A549 (cell line): ENCODE measurements around the gene PLCB2. TPM values are rescaled to one million over a fixed set of nuclear protein-coding genes. Genes with fewer than 3 reads are reported as not detected.

Experiments
- ATAC-seq, 2 experiments: fragments of 200-7000 bp in 1 of 2; fragments of >200 bp in 1 of 2; cut with Nextera tagmentation in 1 of 2; cut with Tn5 transposase in 1 of 2; 3 replicates each; pipeline versions ENCODE4 v1.8.0 to v1.9.1; 2018 to 2020; ENCODE audit warnings: mild to moderate bottlenecking in 1 of 2, moderate library complexity in 1 of 2
- CTCF ChIA-PET: fragments of 300-600 bp; sonication (Branson Sonifier 250); formaldehyde crosslinking; extraction: SDS; loops from one replicate; lab custom pipeline; 2021; ENCODE audit warnings: antibody characterized with exemption, inconsistent platforms; lab: Yijun Ruan, JAX
- POLR2A ChIA-PET: fragments of 350-600 bp; formaldehyde crosslinking; extraction: SDS; loops from one replicate; lab custom pipeline; 2021; ENCODE audit warnings: antibody characterized with exemption, inconsistent platforms; lab: Yijun Ruan, JAX
- DNase-seq, 2 experiments: peaks; one replicate each; pipeline versions ENCODE4 v3.0.0 to v3.0.0-alpha.2; 2011 to 2016; ENCODE audit warnings: low read depth in 1 of 2, low spot score in 1 of 2
- FAIRE-seq: peaks from 2 replicates; lab custom pipeline; 2011; peaks lifted over from hg19 to GRCh38; lab: Jason Lieb, UNC
- H3K27ac ChIP-seq, 2 experiments: fragments of >200 bp; sonication (Bioruptor Twin); formaldehyde crosslinking; 3 replicates each; pipeline ENCODE4 v1.5.1; 2016 to 2017
- H3K4me1 ChIP-seq: fragments of >200 bp; sonication (Bioruptor Twin); formaldehyde crosslinking; 3 replicates; pipeline ENCODE4 v1.6.1; 2016
- H3K4me2 ChIP-seq: fragments of >200 bp; sonication (Bioruptor Twin); formaldehyde crosslinking; 3 replicates; pipeline ENCODE4 v1.6.1; 2016
- H3K4me3 ChIP-seq: fragments of >200 bp; sonication (Bioruptor Twin); formaldehyde crosslinking; 3 replicates; pipeline ENCODE4 v1.5.1; 2016
- H3K9me3 ChIP-seq: fragments of >200 bp; sonication (Bioruptor Twin); formaldehyde crosslinking; 3 replicates; pipeline ENCODE4 v1.6.1; 2016
- ATOH8 ChIP-seq: fragments of 250-450 bp; sonication (Bioruptor Pico); IDR thresholded peaks from 2 replicates; pipeline ENCODE4 v1.5.0; 2020; ENCODE audit warnings: low read depth, mild to moderate bottlenecking, moderate library complexity
- BCL3 ChIP-seq: fragments of >200 bp; sonication (Bioruptor Twin); formaldehyde crosslinking; IDR thresholded peaks from 3 replicates; pipeline ENCODE4 v1.6.1; 2016
- CBX2 ChIP-seq: fragments of 200-600 bp; sonication (generic); IDR thresholded peaks from 2 replicates; pipeline ENCODE4 v1.6.1; 2016; ENCODE audit warnings: low read depth, mild to moderate bottlenecking, borderline replicate concordance
- CBX8 ChIP-seq: fragments of 200-600 bp; sonication (generic); IDR thresholded peaks from 2 replicates; pipeline ENCODE4 v1.6.1; 2016
- EHF ChIP-seq: fragments of 250-450 bp; sonication (Bioruptor Pico); IDR thresholded peaks from 2 replicates; pipeline ENCODE4 v1.5.0; 2020; ENCODE audit warnings: mild to moderate bottlenecking
- EHMT2 ChIP-seq: fragments of 200-600 bp; sonication (generic); IDR thresholded peaks from 2 replicates; pipeline ENCODE4 v1.6.1; 2016; ENCODE audit warnings: antibody characterized with exemption, low read depth, mild to moderate bottlenecking, moderate library complexity
- FOSL2 ChIP-seq, 2 experiments: fragments of 450-650 bp in 1 of 2; fragments of >200 bp in 1 of 2; sonication (Bioruptor Twin) in 1 of 2; formaldehyde crosslinking; IDR thresholded peaks; 2 replicates each; pipeline versions ENCODE4 v1.5.0 to v1.6.1; 2016 to 2020; ENCODE audit warnings: mild to moderate bottlenecking in 1 of 2, moderate library complexity in 1 of 2
- FOXS1 ChIP-seq: fragments of 250-450 bp; sonication (Bioruptor Pico); IDR thresholded peaks from 2 replicates; pipeline ENCODE4 v1.5.0; 2020; ENCODE audit warnings: mild to moderate bottlenecking, moderate library complexity
- GATA3 ChIP-seq: IDR thresholded peaks from 2 replicates; pipeline ENCODE4 v1.6.1; 2012; ENCODE audit warnings: borderline replicate concordance
- HDAC2 ChIP-seq: fragments of 200-600 bp; sonication (generic); IDR thresholded peaks from 2 replicates; pipeline ENCODE4 v1.6.1; 2016
- HEYL ChIP-seq: fragments of 250-450 bp; sonication (Bioruptor Pico); IDR thresholded peaks from 2 replicates; pipeline ENCODE4 v1.8.0; 2021; ENCODE audit warnings: mild to moderate bottlenecking, moderate library complexity
- HMGXB4 ChIP-seq: fragments of 250-450 bp; sonication (Bioruptor Pico); IDR thresholded peaks from 2 replicates; pipeline ENCODE4 v1.5.0; 2021; ENCODE audit warnings: mild to moderate bottlenecking, moderate library complexity, borderline replicate concordance
- HOXA7 ChIP-seq: fragments of 250-450 bp; sonication (Bioruptor Pico); IDR thresholded peaks from 2 replicates; pipeline ENCODE4 v1.5.0; 2020; ENCODE audit warnings: mild to moderate bottlenecking, moderate library complexity
- HOXB13 ChIP-seq: fragments of 250-450 bp; sonication (Bioruptor Pico); IDR thresholded peaks from 2 replicates; pipeline ENCODE4 v1.5.0; 2020; ENCODE audit warnings: low read depth, mild to moderate bottlenecking, moderate library complexity
- JUNB ChIP-seq: fragments of >200 bp; sonication (Bioruptor Twin); formaldehyde crosslinking; IDR thresholded peaks from 2 replicates; pipeline ENCODE4 v1.6.1; 2016
- MAFK ChIP-seq: fragments of 450-650 bp; IDR thresholded peaks from 2 replicates; pipeline ENCODE4 v1.6.1; 2014; ENCODE audit not compliant: partially characterized antibody
- NFE2L2 ChIP-seq: fragments of 150-350 bp; conservative IDR thresholded peaks from 2 replicates; pipeline ENCODE4 v1.6.1; 2014; ENCODE audit warnings: low read length
- POLR2A ChIP-seq: IDR thresholded peaks from 2 replicates; pipeline ENCODE4 v1.6.1; 2012; ENCODE audit warnings: mild to moderate bottlenecking, low read length
- POLR2AphosphoS2 ChIP-seq: conservative IDR thresholded peaks from 2 replicates; pipeline ENCODE4 v1.6.1; 2012; ENCODE audit warnings: low read length, improper control_type of control experiment, inconsistent platforms
- RAD21 ChIP-seq, 2 experiments: fragments of >200 bp in 1 of 2; sonication (Bioruptor Twin) in 1 of 2; formaldehyde crosslinking in 1 of 2; IDR thresholded peaks in 1 of 2; conservative IDR thresholded peaks in 1 of 2; 2 replicates in 1 of 2; 3 replicates in 1 of 2; pipeline ENCODE4 v1.6.1; 2012 to 2018; ENCODE audit warnings: inconsistent platforms in 1 of 2
- RARB ChIP-seq: fragments of 250-450 bp; sonication (Bioruptor Pico); IDR thresholded peaks from 2 replicates; pipeline ENCODE4 v1.8.0; 2021; ENCODE audit warnings: mild to moderate bottlenecking, moderate library complexity
- RFX5 ChIP-seq: fragments of 450-650 bp; IDR thresholded peaks from 2 replicates; pipeline ENCODE4 v1.7.1; 2014; ENCODE audit warnings: antibody characterized with exemption, mild to moderate bottlenecking, moderate library complexity
- RNF2 ChIP-seq: fragments of 200-600 bp; sonication (generic); IDR thresholded peaks from 2 replicates; pipeline ENCODE4 v1.6.1; 2016; ENCODE audit warnings: low read depth, mild to moderate bottlenecking, antibody characterized with exemption, moderate library complexity, borderline replicate concordance
- USF2 ChIP-seq: fragments of 450-650 bp; IDR thresholded peaks from 2 replicates; pipeline ENCODE4 v1.6.1; 2014; ENCODE audit warnings: antibody characterized with exemption
- ZFP36 ChIP-seq: fragments of 450-650 bp; IDR thresholded peaks from 2 replicates; pipeline ENCODE4 v1.6.1; 2014; ENCODE audit warnings: borderline replicate concordance; ENCODE audit not compliant: partially characterized antibody
- WGBS: methylation state at CpG from one replicate; pipeline ENCODE4 v1.1.6; 2017; ENCODE audit errors: missing lambda C conversion rate; 5-methylcytosine and 5-hydroxymethylcytosine counted together
- polyA plus RNA-seq, 4 experiments: library from polyadenylated mRNA; depleted of rRNA in 3 of 4; stranded (reverse); fragments of >200 nt; fragmentation: RNase III in 1 of 4; extraction: RNeasy Plus Mini Kit Qiagen cat#74134 plus additional on column Dnase treatment in 1 of 4; gene quantifications; 2 replicates in 3 of 4; 3 replicates in 1 of 4; pipeline ENCODE4 v1.2.3, GENCODE V29; 2011 to 2017

Gene PLCB2
- polyA plus RNA-seq, 2 of the 4 experiments (the other 2 are of a cell fraction) = 0.30 to 0.49 TPM

- no peak overlapping the region for H3K4me2 ChIP-seq
- H3K27ac ChIP-seq = no peak overlapping the region
- POLR2A ChIA-PET = no interaction called here
- 90% methylated on average over 5 of the region's 6 CpGs for WGBS
- CTCF ChIA-PET = interaction anchor here (0.8 to 7.2 kb wide), 10 partner anchors 9 to 112 kb away, joined by 3 to 55 read pairs (median 10); partner anchors contain the start of gene PLCB2
- TF ChIP-seq ZFP36 = no peak
- no peak for TF ChIP-seq MAFK
- TF ChIP-seq EHMT2 = no peak
- no peak for TF ChIP-seq RNF2
- no peak for TF ChIP-seq HDAC2
- H3K4me3 ChIP-seq = no peak overlapping the region
- peaks cover 15% of the 10 kb centered on the region; the same call in 2 of the 3 replicates for H3K4me1 ChIP-seq
- no peak for FAIRE-seq
- ATAC-seq = no peak
- no peaks in the 10 kb centered on the region for H3K9me3 ChIP-seq
- DNase-seq = peak in 1 of 2 experiments; percentile 15
These were observed 18.5 kb downstream of the PLCB2 start for GRCh38 chr15:40289140-40289775.

- Histone ChIP-seq H3K4me2 (peak overlapping the region; percentile 30; the same call in 1 of the 3 replicates), H3K4me1 (peaks cover 15% of the 10 kb centered on the region; the same call in 2 of the 3 replicates), H3K4me3 (no peak overlapping the region), H3K27ac (0 out of 6 replicates have a peak overlapping the region, but pooled peaks of 1 of the 2 experiments have one; percentile 9), H3K9me3 (no peaks in the 10 kb centered on the region)
- DNase-seq (peak; percentile 31 to 42), FAIRE-seq (no peak)
- 83% methylated on average over 1 of the region's 4 CpGs for WGBS
- TF ChIP-seq JUNB (no peak), HDAC2 (no peak), HOXA7 (CRISPR knock-in tag) (no peak), ATOH8 (CRISPR knock-in tag) (no peak), EHF (CRISPR knock-in tag) (no peak), FOXS1 (CRISPR knock-in tag) (no peak), POLR2AphosphoS2 (no peak), NFE2L2 (no peak), HOXB13 (CRISPR knock-in tag) (no peak), FOSL2 (IDR thresholded peaks at IDR 0.05) (no peak), FOSL2 (CRISPR knock-in tag; IDR thresholded peaks at IDR 0.05) (no peak), GATA3 (no peak), BCL3 (no peak), USF2 (no peak)
- TF ChIP-seq, all 56 proteins: peak for 0
- CTCF ChIA-PET = interaction anchor here (0.8 to 7.2 kb wide), 11 partner anchors 8 to 134 kb away, joined by 3 to 55 read pairs (median 6); partner anchors contain the start of gene PLCB2
- peak; percentile 45 to 60; a peak in 4 of 6 replicates for ATAC-seq
- POLR2A ChIA-PET = no interaction called here
These were observed 19.8 kb downstream of the PLCB2 start for GRCh38 chr15:40287968-40288367.

- no peak for DNase-seq
- WGBS = 82% methylated on average over 3 of the region's 3 CpGs
- Histone ChIP-seq H3K4me2 (peak overlapping the region; percentile 30; the same call in 1 of the 3 replicates), H3K4me3 (no peak overlapping the region), H3K9me3 (no peaks in the 10 kb centered on the region), H3K27ac (no peak overlapping the region), H3K4me1 (peaks cover 15% of the 10 kb centered on the region; the same call in 2 of the 3 replicates)
- ChIA-PET POLR2A (no interaction called here), CTCF (interaction anchor here (0.9 to 7.2 kb wide), 7 partner anchors 14 to 70 kb away, joined by 3 to 55 read pairs (median 7); partner anchors contain the start of gene PLCB2)
- FAIRE-seq = no peak
- ATAC-seq = no peak
- no peak for TF ChIP-seq HDAC2
- TF ChIP-seq RFX5 = no peak
- TF ChIP-seq POLR2AphosphoS2 = no peak
- TF ChIP-seq HEYL (CRISPR knock-in tag) = no peak
- TF ChIP-seq RARB (CRISPR knock-in tag) = no peak
- TF ChIP-seq FOXS1 (CRISPR knock-in tag) = no peak
- no peak for TF ChIP-seq CBX8
- TF ChIP-seq EHF (CRISPR knock-in tag) = no peak
- no peak for TF ChIP-seq ZFP36
- no peak for TF ChIP-seq POLR2A
- no peak for TF ChIP-seq ATOH8 (CRISPR knock-in tag)
- TF ChIP-seq HMGXB4 = no peak
- TF ChIP-seq GATA3 = no peak
- no peak for TF ChIP-seq RAD21 (conservative IDR thresholded peaks at IDR 0.05 in 1 of 2, IDR thresholded peaks at IDR 0.05 in 1 of 2)
- TF ChIP-seq CBX2 = no peak
- TF ChIP-seq RNF2 = no peak
These were observed 20.2 kb downstream of the PLCB2 start for GRCh38 chr15:40287505-40287904.
